SIG-M5 treated with dmso at 0.1 percent for 504 hours (cell line): ENCODE measurements around the gene BNC2.

Experiments
- DNase-seq: peaks from one replicate; lab custom pipeline; 2025; ENCODE audit not compliant: unreplicated experiment; lab: John Stamatoyannopoulos, UW

The BNC2 gene

DNA sequence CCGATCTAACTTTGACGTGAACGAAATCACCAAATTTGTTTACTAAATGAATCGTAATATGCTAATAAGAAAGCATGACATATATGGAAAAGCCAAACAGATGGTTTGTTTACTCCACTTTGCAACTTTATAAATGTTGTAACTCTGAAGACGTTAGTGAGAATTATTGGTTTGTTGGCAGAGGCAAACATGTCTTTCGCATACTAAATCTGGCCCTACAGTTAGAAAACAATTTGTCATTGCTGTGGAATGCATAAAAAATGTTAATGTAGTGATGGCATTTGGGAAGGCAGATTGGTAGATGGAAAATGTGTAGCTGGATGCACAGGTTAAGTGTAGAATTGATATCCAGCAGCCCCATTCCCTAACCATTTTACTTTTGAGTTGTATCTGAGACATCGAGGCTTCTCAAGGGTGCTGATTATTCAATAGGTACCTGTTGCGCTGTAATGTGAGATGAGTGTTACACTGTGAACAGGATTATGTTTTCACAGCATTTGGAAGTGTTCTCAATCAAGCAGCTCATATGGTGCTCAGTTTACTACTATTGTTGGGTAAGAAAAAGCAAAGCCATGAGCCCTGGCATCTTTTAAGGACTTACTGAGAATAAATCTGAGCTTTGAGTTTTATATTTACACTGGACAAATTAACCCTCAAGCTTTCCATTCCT lies 444.8 kb downstream of the BNC2 start:
- DNase-seq = no peak

DNA sequence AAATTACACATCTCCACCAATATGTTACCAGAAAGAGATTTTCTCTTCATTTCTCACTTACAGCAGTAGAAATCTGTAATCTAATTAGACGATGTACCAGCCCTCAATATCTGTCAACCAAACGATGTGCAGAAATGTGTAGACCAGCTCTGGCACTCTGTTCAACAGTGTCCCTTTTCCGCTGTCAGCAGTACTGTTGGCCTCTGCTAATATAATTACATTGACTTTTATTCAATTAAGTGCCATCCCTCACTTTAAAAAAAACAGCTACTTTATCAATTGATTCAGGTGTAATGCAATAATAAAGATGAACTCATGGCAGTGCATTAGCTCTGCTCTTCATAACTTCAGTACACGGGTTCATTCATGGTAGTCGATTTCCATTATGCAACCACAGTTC lies 448.4 kb downstream of the BNC2 start:
- DNase-seq = no peak

DNA sequence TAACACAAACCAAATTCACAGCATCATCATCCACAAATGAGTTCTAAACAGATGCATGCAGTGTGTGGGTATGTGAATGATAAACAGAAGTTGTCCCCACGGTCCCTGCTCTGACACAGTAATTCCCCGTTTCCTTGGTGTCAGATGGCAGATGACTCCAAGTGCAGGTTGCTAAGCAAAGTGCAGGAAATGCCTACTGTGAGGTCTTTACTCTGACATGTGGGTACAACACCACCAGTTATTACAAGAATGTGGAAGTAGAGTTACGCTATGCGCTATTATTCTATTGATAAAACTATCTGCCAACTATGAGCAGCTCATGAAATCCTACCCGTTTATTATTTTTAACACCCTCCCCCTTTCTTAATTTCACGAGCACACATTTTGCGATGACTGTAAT lies 448.9 kb downstream of the BNC2 start:
- DNase-seq = no peak

DNA sequence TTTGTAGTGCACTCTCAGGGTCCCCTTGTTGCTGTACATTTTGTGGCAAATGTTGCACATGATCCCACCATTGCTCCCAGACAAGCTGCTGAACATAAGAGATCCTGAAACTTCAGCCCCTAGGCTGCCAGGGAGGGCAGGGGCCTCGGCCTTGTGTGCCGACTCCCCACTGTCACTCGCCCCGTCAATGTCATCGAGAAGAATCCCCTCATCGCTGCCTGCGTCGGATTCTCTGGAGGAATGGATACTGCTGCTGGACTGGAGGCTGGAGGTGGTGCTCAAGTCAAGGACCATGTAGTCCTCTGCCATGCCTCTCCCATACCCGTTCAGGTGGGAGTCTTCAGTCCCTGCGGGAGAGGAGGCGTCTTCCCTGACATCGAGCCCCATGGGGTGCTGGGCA lies 451.3 kb downstream of the BNC2 start:
- no peak for DNase-seq

DNA sequence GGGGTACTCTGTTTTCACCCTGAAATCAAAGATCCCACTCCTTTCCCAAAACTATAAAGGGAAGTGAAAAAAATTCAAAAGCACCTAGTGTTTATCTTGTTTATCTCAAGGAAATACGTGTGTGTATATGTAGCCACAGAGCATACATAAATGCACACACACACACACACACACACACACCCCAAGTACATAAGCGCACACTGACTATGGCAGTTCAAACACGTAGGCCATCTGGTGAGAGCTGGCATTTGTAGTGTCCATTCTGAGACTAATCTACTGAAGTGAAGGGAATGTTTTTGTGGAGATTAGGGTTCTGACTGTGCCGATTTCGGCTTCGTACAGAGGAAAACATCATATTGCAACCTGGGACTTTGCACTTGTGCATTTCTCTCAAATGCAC lies 451.7 kb downstream of the BNC2 start:
- DNase-seq = no peak

DNA sequence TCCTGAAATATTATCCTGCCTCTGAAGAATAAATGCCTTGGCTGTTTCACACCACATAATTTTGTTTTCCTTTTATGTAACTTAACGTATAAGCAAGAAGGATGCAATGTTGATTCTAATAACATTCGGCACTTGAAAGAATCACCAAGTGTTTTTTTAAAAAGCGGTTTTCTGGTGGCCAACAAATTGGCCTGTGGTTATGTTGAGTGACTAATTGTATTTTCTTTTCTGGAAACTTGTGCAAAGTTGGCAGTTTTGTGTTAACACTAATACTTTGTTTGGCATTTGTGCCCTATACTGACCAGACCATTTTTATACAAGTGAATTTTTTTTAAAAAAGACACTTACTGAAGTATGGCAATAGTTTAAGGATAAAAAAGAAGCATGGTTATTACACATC lies 452.7 kb downstream of the BNC2 start:
- DNase-seq = no peak

DNA sequence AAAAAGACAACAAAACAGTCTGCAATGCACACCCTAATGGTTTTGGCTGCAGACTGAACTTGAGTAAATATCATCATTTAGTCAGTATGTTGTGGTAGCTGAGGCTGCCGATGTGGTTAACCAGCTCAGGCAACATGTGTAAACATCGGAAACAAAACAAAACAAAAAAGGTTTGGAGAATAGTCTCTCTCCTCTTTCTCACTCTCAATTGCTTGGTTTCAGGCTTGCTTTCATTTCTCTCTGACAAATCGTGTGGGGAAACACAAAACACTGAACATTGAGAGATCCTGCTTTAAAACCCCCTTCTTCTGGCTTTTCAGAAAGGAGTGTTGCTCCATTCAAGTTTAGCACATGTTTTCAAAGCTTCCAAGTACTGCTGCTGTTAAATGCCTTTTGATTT lies 453.3 kb downstream of the BNC2 start:
- no peak for DNase-seq

DNA sequence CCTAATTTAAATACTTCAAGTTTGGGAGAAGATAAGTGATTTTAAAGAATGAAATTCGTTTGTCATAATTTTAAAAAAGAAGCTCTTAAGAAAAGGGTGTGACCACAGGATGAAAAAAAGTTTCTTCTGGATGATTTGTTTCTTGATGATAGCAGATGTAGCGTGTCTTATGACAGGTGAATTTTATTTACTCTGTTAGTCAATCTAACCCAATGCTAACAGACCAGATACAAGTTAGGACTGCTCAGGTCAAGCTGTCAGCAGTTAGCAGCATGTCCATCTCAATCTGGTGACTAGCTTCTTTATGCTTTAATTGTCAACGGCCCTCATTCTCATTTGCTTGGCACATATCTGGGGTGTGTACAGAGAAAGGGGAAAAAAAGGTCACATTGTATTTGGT lies 456.0 kb downstream of the BNC2 start:
- DNase-seq = no peak

DNA sequence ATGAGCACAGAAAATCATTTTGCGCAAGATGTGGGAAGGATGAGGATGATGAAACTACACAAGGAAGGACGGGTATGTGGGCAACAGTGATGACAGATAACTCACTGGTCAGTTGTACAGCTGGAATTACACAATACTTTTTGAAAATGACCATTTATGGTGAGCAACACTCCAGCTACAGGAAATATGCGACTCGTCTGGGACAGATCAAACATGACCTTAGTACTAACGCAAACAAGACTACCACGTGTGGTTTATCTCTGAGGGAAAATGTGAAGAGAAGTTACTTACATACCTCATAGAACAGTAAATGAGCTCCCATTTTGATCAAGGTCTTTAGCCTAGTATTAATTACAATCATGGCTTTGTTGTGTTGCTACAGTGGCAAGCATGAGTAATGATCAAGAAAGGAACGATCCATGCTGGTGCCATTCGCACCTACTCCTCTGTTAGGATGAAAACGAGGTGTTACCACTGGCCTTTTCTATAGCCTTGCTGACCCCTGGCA lies 456.9 kb downstream of the BNC2 start:
- DNase-seq = no peak

DNA sequence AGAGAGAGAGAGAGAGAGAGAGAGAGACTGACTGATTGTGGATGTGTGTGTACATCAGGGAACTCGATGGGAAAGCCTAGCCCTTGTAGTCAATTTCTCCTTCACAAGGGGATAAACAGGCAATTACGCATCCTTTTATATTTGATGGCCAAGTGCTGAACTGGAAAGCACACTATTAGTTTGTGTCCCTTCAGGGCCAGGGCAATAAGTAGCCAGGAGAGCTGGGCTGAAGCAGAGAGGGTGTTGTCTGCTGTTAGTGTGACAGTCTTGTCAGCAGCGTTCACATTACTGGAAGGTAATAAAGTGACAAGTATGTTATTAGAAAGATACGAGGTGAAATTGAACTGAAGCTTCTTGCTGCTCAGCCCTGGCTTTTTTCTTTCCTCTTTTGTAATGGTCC lies 457.7 kb downstream of the BNC2 start:
- DNase-seq = no peak

DNA sequence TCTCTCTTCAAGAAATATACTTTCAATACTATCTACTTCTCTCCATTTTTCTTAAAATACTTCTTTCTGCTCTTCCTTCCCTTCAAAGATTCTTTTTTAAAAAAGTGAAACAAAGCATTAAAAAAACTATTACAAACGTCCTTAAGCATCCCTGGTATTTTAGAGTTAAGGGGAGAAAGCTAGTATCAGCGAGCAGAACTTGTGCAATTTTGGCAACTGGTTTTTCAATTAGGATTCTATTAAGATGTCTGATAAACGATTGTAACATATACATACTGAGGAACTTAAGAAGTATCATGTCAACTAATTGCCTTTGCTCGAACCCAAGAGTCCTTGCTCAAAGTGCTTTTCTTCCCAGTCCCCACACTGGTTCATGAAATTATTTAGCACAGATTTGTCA lies 459.2 kb downstream of the BNC2 start:
- no peak for DNase-seq

DNA sequence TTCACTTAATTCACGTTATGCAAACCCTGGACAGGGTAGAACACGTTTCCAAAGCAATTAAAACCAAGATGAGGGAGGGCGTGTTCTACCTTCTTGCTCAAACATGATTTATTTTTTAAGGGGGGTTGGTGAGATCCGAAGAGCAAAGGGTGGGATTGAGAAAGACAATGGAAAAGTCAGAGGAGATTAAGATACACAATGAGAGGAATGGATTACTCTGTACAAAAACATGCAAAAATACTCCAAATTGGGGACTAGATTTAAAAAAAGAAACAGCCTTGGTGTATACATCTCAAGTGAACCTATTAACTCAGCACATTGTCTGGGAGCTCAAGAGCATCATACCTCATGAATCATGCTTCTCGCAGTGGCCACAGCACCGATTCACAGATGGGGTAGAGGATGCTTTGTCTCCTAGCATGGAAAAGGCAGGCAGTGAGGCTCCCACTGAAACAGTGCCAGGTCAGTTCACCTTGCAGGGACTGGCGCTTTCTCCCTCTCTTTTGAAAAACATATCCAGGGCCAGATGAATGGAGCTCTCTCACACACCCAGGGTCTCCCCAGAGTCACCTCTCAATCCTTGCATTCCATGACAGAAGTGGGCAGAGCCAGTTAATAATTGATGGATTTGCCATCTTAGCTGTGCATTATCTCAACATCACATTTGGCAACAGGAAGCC lies 459.7 kb downstream of the BNC2 start:
- DNase-seq = no peak

DNA sequence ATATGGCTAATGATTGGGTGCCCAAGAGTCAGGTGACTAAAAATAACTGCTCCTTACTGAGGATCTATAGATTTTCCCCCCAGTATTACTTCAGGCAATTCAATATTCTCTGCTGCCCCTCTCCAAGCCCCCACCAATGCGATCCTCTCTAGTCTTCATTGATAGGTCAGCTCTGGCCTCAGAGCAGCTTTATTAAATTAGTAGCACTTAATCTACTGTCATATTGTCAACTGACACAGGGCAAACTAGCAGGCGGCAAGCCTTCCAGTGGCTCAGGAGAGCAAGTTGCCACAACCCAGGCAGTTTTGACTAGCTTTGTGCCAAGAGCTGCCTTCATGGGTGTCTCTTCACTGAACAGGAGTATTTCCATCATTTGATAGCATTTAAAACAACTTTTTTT lies 462.9 kb downstream of the BNC2 start:
- DNase-seq = no peak

DNA sequence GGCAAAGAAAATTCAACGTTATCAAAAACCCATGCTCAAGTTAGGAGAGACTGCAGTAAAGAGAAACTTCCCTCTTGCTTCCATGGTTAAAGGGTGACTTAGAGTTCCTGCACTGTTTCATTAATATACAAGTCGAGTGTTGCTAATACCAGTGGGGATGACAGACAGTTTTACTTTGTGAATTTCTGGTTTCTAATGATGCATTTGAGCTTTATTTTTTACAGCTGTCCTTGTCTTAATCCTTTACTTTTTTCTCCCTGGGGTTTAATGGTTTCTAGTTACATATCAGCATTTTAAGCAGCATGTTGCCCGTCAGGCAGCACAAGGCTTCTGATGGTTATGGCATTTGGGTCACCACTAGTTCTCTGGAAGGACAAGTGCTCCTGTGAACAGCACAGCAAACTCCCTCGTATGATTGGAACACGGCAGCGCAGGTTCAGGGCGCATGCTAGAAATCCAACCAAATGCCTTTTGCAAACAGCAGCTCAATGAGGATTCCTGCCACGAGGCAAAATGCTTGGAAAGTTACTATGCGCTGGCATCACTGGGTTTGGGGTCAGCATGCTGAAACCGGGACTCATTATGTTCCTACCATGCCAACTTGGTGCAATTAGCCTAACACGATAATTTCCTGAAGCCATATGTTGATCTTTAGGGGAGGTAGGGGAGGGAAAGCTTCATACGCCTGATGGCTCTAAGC lies 463.8 kb downstream of the BNC2 start:
- no peak for DNase-seq

DNA sequence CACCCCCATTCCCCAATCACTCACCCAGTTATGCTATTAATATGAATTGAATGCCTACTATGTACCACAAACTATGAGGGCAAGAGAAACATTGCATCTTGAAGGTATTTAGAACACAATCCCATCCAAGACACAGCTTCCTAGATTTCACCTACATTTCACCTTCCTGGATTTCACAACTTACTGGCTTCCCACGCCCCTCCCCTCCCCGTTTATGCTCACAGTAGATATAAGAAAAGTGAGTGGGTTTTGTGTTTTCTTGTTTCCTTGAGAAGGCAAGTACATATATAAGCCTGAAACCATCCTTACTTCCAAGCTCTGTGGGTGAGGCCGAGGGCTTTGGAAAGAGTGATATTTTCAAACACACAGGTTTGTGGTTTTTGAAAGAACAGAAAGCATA lies 465.0 kb downstream of the BNC2 start:
- no peak for DNase-seq

DNA sequence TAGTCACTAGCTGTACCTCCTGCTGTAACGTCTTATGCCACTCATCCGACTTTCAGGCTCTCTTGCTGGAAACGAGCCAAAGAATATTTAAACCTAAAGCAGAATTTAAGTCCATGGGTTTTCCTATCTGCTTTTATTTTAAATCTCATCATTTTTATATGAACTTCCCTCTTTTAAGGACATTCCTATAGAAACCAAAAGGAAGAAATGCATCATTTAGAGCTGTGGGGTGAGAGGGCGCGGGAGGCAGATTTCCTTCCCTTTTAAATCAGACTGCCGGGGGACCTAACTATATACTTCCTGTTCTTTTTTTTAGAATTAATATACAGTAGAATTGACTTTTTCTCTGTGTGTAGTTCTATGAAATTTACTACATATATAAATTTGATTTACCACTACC lies 468.8 kb downstream of the BNC2 start:
- no peak for DNase-seq

DNA sequence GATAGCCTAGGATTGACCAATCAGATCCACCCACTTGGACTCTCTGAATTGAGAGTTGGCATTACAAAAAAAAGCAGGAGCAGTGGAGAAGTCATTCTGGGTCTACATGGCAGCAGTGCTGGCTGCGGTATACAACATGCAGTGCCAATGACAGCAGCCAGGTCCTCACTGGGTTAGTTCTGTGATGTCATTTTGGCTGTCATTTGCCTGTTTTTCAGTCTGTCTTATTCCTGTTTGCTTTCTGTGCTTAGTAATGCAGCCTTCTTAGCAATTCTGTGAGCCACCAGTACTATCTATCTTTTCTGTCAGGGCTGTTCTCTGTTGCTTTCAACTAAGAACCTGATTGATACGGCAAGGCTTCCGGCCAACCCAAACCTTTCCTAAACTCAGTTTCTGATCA lies 471.8 kb downstream of the BNC2 start:
- no peak for DNase-seq

DNA sequence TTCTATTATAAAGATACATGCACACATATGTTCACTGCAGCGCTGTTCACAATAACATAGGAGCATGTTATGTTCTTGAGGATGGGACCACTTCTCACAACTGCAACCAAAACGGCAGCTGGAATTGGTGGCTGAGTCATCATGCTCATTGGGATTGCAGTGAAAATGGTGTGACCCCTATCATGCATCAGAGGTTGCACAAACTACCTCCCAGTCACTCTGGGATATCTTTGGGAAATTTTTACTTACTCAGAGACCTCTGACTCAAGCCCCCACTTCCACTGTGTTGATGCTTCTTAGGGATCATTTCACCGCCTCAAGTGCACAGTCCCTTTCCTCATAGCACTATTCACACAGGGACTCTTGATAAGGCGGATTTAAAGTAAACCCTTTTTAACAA lies 474.1 kb downstream of the BNC2 start:
- DNase-seq = no peak

DNA sequence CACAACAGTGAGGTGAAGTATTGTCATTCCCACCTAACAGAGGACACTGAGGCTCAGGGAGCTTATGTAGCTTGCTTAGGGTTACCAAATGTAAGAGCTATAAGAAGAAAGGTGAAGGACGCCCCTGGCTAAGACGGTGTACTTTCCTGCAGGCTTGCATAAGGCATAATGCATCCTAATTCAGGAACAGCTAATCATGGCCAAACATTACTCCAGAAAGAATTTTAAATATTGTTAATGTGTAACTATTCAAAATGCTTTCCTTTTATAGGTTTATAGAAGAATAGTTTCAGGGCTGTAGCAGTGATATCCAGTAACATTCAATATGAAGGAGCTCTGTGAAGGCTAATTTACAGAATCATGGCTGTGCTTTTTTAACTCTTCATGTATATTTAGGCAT lies 479.1 kb downstream of the BNC2 start:
- DNase-seq = no peak

DNA sequence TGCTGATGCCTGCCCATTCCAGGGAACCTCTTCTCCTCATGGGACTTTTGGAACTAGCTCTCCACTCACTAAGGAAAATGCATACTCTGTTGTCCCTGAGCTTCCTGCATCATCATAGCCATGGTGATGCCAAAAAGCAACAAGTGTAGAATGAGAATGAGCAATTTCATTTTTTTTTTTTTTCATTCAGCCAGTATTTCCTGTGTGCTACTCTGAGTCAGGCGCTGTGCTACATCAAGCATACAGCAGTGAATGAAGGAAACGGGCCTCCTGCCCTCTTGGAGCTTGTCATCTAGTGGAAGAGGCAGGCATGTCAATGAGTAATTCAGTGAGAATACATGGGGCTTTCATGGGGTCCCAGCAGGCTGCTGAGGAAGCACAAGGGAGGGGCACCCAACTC lies 483.1 kb downstream of the BNC2 start:
- no peak for DNase-seq

DNA sequence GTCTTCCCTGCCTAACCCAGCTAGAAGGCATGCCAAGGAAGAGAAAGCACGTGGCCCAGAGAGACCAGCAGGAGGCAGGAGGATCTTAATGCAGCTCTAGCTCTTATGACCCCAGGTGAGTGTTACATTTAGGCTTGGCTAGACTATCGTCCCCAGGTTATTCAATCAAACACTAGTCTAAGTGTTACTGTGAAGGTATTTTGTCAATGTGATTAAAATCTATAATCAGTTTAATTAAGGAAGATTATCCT lies 483.7 kb downstream of the BNC2 start:
- DNase-seq = no peak

DNA sequence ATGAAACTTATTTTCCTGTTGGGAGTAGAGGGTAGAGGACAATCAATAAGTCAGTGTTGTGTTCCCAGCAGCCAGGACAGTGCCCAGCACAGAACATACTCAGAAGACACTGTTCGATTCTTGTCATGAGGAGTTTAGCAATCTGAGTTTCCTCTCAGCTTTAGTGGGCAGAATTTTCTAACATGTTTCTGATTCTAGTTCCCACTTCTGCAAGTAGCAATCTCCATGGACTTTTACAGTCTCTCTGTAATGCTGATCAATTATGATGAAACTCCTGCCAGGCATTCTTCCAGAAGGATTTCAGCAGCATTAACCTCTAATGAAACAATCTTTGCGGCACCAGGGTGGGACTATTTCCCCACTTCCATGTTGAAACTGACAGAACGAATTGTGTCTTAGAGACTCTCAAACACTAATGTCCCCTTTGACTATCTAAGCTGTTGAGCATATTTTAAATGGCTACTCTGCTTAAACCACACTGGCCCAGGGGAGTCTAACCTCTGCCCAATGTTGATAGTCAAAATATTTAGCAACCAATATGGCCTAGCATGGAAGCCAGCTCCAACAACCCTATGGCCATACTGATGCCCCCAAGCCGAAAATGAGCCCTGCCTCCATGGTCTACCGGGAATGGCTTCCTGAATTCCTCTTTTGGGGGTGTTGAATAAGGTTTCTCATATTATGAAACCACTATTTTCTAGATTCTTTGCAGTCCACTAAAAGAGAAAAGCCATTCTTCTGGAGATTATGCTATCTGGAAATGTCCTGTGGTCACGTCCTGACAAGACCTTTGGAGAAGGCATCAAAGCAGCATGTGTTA lies 484.3 kb downstream of the BNC2 start:
- DNase-seq = no peak
